ENCODE results near the gene RASGRF1.
A peak's percentile ranks its signal among the peaks of the same experiment; 100 is the strongest.
"Not testable (repeated sequence)": the region's sequence is repeated elsewhere in the genome, so short reads cannot be mapped to it uniquely, and the experiment has no call there.

RASGRF1 gene

DNA sequence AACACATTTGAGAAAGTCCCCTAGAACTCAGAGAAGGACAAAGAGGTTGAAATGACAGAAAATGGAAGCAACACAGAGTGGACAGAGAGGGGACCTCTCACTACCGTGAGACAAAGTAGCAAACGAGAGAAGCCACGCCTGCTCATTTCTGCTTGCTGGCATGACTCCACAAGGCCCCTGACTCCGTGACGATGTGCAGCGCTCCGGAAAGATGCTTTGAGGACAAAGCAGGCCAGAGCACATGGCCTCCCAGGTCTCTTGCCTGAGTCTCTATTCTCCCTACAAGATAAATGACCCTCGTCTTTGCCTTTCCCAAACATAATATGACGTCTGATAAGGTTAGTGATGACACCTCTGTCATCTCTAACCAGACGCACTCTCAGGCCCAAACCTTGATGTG, 81.9 kb downstream of the RASGRF1 start:
- no peak for DNase-seq (ENCODE audit: low spot score)

DNA sequence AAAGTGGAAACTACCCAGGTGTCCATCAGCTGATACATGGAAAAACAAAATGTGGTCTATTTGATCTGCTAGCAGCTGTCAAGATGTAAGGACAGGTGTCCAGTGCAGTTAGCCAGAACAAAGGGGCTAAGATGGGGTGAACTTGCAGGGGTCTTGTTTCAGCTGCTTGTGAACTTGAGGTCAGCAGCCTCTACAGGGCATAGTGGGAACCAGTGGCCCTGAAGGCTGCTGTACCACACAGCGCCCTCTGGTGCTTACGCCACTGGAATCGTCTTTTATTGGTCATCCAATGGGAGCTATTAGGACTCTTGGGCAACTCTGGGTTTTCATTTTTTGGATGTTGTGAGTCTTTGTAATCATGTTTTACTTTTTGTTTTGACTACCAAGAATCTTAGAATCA, 83.5 kb downstream of the RASGRF1 start:
- peak; percentile 70 for DNase-seq (ENCODE audit: low spot score)

DNA sequence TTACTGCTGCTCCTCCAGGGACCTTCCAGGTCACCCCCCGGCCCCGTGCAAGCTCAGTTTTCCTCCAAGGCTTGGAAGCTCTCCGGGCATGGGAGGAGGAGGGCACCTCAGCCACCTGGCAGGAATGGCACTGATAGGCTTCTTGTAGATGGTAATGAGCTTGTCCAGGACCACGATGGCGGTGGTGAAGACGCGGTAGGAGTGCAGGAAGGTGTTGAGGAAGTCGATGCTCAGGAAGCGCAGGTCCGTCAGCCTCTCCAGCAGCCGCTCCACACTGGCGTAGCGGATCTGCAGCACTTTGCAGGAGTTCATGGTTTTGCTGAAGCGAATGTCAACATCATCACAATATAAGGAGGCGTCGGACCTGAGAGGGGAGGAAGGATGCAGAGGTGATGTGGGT, 84.5 kb downstream of the RASGRF1 start:
- DNase-seq (ENCODE audit: low spot score) = no peak

DNA sequence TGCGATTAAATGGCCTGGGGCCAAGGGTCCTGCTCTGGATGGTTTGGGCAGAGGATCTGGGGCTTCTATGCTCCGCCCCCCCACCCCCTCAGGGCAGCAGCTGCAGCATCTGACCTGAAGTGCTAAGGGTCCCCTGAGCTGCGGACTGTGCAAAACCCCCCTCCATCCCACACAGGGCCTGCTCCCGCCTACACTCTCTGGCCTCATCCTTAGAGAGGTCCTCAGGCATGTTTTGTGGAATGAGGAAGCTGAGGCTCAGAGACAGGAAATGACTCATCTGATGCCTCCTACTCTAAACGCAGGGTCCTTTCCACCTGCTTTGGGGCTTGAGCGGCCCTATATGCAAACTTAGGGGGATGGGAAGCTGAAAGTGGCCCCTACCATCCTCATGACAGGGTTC, 86.2 kb downstream of the RASGRF1 start:
- no peak for DNase-seq (ENCODE audit: low spot score)

DNA sequence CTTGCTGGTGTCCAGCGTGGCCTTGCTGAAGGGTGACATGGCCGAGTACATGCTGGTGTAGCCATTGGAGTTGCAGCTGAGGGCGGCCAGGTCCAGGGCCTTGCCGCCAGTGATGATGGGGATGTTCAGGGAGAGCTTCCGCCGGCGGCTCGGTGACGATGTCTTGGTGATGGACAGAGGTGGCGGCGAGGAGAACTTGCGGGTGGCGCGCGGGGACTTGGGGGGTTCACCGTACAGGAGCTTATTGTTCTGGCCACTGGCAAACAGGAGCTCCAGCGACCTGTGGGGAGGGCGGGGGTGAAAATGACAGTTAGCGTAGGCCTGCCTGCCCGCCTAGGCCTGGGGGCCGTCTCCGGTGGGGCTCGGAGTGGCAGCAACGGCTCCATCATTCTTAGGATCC, 86.7 kb downstream of the RASGRF1 start:
- no peak for DNase-seq (ENCODE audit: low spot score)

DNA sequence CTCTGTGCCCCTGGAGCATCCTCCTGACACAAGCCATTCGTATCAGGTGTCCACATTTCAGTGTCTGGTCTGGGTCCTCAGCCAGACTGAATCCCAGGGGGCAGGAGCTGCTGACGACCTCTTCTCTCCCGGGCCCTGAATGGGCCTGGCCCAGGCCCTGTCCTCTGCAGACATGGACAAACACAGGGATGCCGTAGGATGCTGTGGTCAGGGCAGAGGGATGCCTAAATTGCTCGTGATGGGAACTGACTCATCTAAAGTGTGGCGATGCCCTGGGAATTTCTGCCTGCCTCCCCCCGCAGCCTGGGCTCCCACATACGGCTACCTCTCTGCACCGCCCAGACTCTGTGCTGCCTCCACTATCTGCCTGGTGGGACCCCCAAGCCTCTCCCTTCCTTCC, 87.3 kb downstream of the RASGRF1 start:
- no peak for DNase-seq (ENCODE audit: low spot score)

DNA sequence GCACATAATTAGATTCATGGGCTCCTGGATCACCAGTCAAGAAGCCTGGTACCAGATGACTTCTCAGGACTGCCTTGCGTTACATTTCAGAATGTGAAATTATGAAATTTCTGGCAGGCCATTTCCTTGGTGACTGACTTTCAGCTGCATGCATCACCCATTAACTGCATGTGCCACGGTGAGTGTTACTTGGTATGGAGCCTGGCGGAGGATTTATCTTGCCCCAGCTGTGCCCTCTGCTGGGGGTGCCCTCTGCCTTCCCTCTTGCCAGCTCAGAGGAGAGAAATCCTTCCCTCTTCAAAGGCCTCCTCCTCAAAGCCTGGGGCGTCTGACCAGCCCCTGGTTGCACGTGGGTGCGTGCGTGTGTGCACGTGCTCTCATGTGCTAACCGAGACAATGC, 88.0 kb downstream of the RASGRF1 start:
- DNase-seq (ENCODE audit: low spot score) = no peak

DNA sequence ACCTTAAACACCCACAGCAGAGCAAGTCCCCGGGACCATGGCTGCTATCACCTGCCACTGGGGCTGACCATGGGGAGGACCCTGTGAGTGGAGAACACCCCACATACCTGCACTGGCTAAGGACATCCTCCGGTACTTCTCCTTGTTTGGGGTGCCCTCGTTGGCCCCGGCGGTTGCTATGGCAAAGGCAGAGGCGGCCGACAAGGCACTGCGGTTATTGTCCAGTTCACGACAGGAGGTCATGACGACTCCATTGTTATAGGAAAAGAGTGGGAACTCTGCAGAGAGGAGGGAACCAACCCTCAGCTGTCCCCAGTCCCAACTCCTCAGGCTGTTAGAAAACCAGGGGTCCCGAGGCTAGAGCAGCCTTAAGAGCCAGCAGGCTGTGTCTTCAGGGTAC, 90.9 kb downstream of the RASGRF1 start:
- no peak for DNase-seq (ENCODE audit: low spot score)

DNA sequence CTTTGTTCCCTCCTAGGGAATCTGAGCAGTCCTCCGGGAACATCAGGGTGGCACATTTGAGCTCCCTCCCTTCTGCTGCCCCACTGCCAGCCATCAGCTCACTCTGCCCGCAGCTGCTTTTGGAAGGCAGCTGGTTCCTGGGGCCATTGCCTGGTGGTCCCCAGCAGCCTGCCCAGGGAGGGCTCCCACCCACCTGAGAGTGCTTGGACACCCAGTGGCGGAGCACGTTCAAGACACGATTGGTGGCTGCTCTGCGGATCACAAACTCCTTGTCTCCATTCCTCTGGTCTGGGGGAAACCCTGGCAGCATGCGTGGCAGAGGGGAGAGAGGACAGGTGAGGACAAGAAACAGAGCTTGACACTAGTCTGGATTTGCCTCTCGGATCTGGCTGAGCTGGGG, 92.1 kb downstream of the RASGRF1 start:
- no peak for DNase-seq (ENCODE audit: low spot score)

DNA sequence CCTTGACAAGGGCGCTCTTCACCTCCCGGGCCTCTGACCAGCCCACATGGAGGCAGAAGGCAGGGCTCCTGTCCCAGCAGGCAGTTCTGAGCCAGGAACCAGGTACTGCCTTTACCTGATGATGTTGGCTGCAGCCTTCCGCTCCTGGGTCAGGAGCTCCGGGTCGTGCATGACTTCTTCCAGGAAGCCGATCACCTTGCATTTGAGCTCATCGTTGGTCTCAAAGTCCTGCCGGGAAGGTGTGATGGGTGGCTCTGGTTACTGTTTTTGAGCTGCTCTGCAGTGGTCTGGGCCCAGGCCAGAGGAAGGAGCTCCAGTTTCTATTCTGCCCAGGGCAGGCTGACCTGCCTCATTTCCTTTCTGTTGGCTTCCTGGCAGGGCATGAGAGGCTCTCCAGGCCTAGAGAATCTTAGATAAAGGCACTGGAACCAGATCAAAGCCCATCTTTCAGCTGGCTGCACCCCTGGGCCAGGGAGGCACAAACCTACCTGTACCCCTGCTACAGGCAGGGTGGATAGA, 92.5 kb downstream of the RASGRF1 start:
- DNase-seq (ENCODE audit: low spot score) = no peak

DNA sequence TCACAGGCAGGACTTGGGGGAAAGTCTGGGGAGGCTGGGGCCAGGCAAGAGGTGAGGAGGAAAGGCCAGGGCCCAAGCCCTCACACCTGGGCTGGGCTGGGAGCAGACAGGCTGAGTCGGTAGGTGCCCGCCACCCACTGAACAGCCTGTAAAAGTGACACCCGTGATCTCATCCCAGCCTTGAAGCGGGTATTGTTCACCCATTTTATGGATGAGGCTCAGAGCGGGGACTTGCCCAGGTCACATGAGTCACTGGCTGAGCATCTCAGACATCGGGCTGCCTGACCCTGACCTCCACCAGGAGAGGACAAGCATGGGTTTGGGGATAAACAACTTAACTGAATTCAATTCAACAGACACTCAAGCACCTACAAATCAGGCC, 93.7 kb downstream of the RASGRF1 start:
- DNase-seq (ENCODE audit: low spot score) = peak; percentile 37

DNA sequence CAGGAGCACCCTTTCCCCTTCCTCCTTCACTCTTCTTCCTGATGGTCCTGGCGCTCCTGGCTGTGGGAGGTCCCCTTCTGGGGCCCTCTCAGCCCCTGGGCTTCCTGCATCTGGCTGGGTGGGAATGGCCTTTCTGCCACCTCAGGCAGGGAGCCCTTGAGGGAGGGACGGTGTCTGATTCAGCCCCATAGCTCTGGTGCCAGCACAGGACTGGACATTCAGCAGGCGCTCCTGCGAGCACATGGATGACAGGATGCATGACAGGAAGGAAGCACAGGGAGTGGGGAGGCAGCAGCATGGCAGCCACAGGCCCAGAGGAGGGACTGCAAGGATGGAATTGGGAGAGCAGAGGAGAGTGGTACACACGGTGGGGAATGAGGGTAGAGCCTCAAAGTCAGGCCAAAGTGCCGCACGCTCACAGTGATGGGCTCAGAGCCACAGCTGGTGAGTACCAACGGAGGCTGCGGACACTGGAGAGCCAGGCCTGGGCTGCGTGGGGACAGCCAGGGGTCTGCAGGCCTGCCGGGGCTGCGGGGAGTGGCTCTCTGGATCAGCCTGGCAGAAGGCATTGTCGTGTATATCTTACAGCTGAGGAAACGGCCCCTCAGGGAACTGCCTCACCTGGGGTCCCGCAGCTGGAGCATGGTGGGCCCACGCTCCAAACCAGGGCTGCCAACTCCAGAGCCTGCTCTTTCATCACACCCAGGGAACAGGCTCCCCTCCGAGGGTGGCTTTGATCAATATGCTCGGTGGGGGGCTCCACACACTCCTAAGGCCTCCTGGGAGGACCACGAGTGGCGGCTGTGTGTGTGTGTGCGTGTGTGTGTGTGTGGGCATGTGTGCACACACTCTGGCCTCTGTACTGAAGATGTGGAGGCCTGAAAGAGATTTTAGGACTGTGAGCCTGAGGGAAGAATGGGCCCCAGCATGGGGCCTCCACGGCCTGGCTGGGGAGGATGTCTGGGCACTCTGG, 94.4 kb downstream of the RASGRF1 start:
- DNase-seq (ENCODE audit: low spot score) = no peak

DNA sequence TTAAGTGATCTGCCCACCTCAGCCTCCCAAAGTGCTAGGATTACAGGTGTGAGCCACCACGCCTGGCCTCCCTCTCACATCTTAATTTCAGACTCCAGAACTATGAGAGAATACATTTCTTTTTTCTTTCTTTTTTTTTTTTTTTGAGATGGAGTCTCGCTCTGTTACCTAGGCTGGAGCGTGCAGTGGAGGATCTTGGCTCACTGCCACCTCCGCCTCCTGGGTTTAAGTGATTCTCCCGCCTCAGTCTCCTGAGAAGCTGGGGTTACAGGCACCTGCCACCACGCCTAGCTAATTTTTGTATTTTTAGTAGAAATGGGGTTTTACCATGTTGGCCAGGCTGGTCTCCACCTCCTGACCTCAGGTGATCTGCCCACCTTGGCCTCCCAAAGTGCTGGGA, 95.4 kb downstream of the RASGRF1 start:
- not testable (repeated sequence) for DNase-seq (ENCODE audit: low spot score)

DNA sequence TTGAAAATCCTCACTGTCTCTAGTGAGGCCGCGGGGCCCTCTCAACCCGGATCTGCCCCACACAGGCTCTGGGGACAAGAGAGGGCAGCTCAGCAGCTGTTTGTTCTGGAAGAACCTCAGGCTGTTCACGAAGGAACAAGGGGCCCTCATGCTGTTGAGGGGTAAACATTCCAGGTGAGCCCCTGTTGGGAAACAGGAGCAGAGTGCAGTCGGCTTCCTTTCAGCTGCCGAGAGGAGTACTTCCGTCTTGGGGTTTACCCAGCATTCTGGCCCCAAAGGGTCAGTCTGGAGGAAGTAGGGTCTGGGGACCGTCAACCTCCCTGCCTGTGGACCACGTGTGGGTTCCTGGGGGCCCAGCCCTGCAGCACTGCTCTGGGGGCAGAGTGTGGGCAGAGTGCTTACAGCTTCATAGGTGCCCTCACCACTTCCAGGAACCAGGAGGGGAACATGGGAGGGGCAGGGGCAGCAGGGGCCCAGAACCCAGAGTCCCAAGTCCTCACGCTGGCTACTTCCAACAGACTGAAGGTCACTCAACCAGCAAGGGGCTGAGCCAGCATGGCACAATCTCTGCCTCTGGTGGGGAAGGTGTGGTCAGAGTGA, 96.5 kb downstream of the RASGRF1 start:
- peak; percentile 45 for DNase-seq (ENCODE audit: low spot score)

DNA sequence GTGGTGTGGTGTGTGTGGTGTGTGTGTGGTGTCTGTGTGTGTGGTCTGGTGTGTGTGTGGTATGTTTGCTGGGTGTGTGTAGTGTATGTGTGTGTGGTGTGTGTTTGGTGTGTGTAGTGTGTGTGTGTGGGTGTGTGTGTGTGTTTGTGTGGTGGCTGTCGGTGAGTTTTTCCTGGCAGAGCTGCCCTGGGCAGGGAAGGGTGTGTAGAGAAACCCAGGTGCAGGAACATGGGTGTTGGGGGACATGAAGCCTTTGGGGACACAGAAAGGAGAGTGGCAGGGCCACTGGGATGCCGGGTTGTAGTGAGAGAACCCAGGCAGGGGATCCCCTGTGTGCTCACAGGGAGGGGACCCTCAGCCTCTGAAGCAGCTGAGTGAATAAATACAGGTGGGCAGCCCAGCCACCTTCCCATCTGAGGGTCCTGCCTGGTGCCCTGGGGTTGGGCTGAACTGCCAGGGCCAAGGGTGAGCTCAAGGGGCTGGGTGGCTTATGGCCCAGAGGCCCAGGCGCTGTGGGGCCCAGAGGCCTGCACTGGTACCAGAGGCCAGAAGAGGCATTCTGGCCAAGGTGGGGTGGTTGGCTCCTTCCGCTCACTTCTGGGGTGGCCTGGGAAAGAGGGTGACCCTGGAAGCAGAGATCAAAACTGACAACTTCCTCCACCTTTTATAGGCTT, 97.2 kb downstream of the RASGRF1 start:
- DNase-seq (ENCODE audit: low spot score) = no peak

DNA sequence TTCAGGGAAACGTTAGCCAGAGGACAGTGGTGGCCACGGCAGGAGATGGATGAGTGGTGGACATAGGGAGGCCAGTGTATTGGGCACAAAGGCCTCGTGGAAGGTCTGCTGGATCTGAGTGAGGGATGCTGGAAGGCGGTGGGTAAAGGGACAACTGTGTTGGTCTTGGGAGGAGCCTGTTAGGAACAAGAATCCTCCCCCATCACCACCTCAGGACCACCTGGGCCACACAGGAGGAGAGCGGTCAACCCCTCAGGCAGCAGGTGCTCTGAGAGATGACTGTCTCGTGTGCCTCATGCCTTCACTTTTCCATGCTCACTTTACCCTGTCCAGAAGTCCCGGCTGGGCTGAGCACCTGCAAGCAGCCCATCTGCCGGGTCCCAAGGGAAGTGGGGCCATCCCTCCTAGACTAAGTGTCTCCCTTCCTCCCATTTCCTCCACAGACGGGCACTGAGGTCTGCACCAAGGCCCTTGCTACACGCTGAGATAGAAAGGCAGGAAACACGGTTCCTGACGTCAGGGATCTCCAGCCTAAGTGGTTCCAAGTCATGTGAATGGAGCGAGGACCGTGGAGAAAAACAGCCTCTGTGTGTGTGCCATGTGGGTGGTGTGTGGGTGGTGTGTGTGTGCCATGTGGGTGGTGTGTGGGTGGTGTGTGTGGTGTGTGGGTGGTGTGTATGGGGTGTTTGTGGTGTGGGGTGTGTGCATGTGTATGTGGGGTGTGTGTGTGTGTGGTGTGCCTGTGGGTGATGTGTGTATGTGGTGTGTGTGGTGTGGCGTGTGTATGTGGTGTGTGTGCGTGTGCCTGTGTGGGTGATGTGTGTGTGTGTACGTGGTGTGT, 97.9 kb downstream of the RASGRF1 start:
- no peak for DNase-seq (ENCODE audit: low spot score)

DNA sequence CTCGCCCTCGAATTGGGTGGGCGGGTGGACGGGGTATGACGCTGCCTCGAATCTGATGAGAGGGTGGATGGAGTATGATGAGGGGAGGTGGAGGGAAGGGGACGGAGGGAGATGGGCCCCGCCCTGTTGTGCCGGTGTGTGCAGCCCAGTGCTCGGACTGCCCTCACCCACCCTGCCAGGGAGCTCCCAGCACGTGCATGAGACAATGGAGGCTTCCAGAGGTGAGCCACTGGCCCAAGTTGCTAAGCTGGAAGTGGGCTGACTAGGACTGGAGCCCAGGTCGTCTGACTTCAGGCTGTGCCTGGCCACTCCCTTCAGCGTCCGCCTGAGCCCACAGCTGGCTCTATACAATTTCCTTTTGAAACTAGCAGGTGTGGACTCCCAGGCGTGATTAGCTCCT, 98.7 kb downstream of the RASGRF1 start:
- no peak for DNase-seq (ENCODE audit: low spot score)

DNA sequence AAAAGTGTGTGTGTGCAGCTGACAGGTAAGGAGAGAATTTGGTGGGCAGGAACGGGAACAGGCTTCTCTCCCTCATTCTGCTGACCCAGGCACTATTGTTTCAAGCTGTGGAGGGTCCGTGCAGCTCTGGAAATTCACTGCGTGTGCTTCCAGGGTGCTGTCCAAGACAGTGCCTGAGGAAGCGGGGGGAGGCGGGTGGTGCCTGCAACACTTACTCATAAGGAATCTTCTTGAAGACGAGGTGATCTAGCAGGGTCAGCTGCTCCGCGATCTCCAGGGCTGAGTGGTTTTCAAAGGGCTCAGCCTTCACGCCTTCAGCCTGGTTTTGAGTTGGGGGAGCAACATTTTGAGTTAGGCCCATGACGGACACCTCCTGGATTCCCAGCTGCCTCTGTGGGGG, 99.1 kb downstream of the RASGRF1 start:
- no peak for DNase-seq (ENCODE audit: low spot score)

DNA sequence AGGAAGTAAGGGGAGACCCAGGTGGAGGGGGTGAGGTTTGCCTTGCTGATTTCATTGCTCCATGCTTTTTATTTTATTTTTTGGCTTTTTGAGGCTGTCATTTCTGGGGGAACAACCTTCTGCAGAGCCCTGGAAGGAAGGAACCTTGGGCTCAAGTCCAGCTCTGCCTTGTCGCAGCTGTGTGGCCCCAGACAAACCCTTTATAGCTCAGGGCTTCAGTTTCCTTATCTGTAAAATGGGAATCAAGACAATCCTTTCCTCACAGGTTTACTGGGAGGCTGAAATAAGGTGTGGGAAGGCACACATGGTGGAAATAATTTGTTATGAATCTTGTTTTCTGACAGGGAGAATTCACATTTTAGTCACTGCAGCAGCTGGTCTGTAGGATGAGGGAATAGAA, 100.3 kb downstream of the RASGRF1 start:
- no peak for DNase-seq (ENCODE audit: low spot score)

DNA sequence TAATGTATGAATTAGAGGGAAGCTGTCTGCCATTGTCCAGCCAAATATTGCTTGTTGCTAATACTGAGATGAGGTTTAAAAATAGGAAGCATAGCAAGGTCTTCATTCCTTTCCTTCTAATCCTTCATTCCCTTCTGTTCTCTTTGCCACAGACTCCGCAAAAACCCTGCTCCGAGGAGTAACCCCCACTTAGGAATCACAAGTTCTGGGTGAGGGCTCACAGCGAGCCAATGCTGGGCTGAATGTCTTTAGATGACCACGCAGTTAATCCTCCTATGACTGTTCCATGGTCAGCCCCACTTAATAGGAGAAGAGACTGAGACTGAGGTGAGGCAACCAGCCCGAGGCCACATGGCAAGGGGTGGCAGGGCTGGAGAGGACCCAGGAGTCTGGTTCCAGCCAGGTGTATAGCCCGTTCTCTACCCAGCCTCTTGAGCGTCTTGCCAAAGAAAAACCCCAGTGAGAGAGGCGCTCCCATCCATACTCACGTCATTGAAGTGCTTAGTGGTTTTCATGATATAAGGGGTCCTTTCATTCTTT, 100.8 kb downstream of the RASGRF1 start:
- no peak for DNase-seq (ENCODE audit: low spot score)

DNA sequence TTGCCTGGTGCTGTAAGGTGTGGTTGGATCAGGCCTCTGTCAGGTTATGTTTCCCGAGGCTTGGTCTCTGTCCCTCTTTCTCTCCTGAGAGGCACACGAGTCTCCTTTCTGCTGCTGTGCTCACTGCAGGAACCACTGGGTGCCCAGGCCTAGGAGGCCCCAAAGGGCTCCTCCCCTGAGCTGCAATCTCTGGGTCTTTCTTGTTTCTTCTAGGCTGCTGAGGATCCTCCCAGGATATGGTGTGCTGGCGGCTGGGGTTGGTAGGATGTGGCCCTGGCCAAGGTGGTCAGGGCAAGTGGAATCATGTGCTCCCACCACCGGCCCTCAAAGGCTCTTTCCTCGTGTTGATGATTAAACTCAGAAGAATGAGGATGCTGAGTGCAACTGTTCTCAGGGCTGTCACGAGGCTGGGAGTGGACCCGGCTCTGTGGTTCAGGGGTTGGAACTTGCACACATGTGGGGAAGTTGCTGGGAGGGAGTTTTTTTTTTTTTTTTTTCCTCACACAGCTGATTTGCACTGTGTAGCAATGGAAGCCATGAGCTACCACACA, 102.1 kb downstream of the RASGRF1 start:
- DNase-seq (ENCODE audit: low spot score) = peak; percentile 62
